K562 (cell line): ENCODE results near the gene SNRNP200. TPM values are rescaled to one million over a fixed set of nuclear protein-coding genes. Genes with fewer than 3 reads are reported as not detected.

ENCODE experiments used
- ATAC-seq: fragments of 200-7000 bp; cut with Tn5 transposase; 3 replicates; pipeline ENCODE4 v1.9.1; 2020; ENCODE audit warnings: moderate library complexity
- BruUV-seq: library from RNA; stranded (reverse); fragments of 400-500 nt; replicated peaks from 2 replicates; lab custom pipeline; 2021; lab: Mats Ljungman, UMichigan
- CTCF ChIA-PET: fragments of 300-600 bp; formaldehyde crosslinking; extraction: SDS; loops from one replicate; lab custom pipeline; 2021; ENCODE audit warnings: low intra/inter-chr PET ratio; lab: Yijun Ruan, JAX
- POLR2A ChIA-PET: fragments of 300-600, 350-650 bp; sonication (Branson Sonifier 250); formaldehyde crosslinking; extraction: SDS; loops from one replicate; lab custom pipeline; 2021; ENCODE audit warnings: antibody characterized with exemption, inconsistent platforms; lab: Yijun Ruan, JAX
- DNase-seq, 4 experiments: peaks; one replicate each; pipeline versions ENCODE4 v3.0.0 to v3.0.0-alpha.2; 2011 to 2018; ENCODE audit warnings: low spot score in 3 of 4, mixed read lengths in 3 of 4; ENCODE audit errors: extremely low read depth in 1 of 4
- FAIRE-seq: peaks from 2 replicates; lab custom pipeline; 2011; peaks lifted over from hg19 to GRCh38; lab: Jason Lieb, UNC
- H2AFZ ChIP-seq: 2 replicates; pipeline ENCODE4 v1.6.0; 2011; ENCODE audit warnings: low read depth, low read length, control low read depth, inconsistent platforms
- H3K27ac ChIP-seq: fragments of 200-600 bp; 3 replicates; pipeline ENCODE4 v1.8.0; 2011; ENCODE audit warnings: low read depth, mild to moderate bottlenecking, control low read depth, inconsistent platforms, low read length, moderate library complexity, mixed read lengths; ENCODE audit errors: extremely low read depth
- H3K27me3 ChIP-seq, 2 experiments: fragments of 300-600 bp in 1 of 2; 2 replicates in 1 of 2; 3 replicates in 1 of 2; pipeline versions ENCODE4 v1.6.0 to v1.8.0; 2011; ENCODE audit warnings: inconsistent platforms in 2 of 2, low read length in 2 of 2, mild to moderate bottlenecking in 1 of 2, mixed read lengths in 1 of 2, moderate library complexity in 1 of 2; ENCODE audit not compliant: control insufficient read depth in 2 of 2, insufficient read depth in 2 of 2
- H3K36me3 ChIP-seq: fragments of 300-600 bp; 3 replicates; pipeline ENCODE4 v1.8.0; 2011; ENCODE audit warnings: mild to moderate bottlenecking, low read length, inconsistent platforms; ENCODE audit not compliant: control insufficient read depth, insufficient read depth
- H3K4me1 ChIP-seq, 2 experiments: fragments of 200-600 bp in 1 of 2; replicated peaks in 1 of 2; 2 replicates in 1 of 2; 3 replicates in 1 of 2; pipeline versions ENCODE4 v1.5.1 to v1.8.0; 2011; ENCODE audit warnings: inconsistent platforms in 2 of 2, low read length in 2 of 2, mild to moderate bottlenecking in 1 of 2, mixed read lengths in 1 of 2, moderate library complexity in 1 of 2; ENCODE audit not compliant: control insufficient read depth in 2 of 2, insufficient read depth in 2 of 2
- H3K4me2 ChIP-seq: 2 replicates; pipeline ENCODE4 v1.6.1; 2011; ENCODE audit warnings: low read length, control low read depth, inconsistent platforms, mixed read lengths; ENCODE audit not compliant: insufficient read depth
- H3K4me3 ChIP-seq: fragments of 200-600 bp; sonication (generic), shearing (Covaris generic); 2 replicates; pipeline ENCODE4 v1.5.1; 2016; ENCODE audit warnings: control low read depth, inconsistent platforms
- H3K79me2 ChIP-seq: fragments of 200-600 bp; 3 replicates; pipeline ENCODE4 v1.8.0; 2011; ENCODE audit warnings: low read length, inconsistent platforms; ENCODE audit not compliant: control insufficient read depth, insufficient read depth
- H3K9ac ChIP-seq, 2 experiments: 2 replicates each; pipeline versions ENCODE4 v1.6.0 to v1.6.1; 2011; ENCODE audit warnings: low read depth in 2 of 2, low read length in 2 of 2, control low read depth in 1 of 2, inconsistent platforms in 1 of 2, mild to moderate bottlenecking in 1 of 2, mixed read lengths in 1 of 2; ENCODE audit not compliant: insufficient read depth in 1 of 2
- H3K9me1 ChIP-seq: one replicate; pipeline ENCODE4 v1.6.0; 2011; ENCODE audit warnings: inconsistent platforms, mild to moderate bottlenecking, low read length, moderate library complexity; ENCODE audit not compliant: control insufficient read depth, insufficient read depth
- H3K9me3 ChIP-seq: replicated peaks from 2 replicates; pipeline ENCODE4 v1.5.1; 2011; ENCODE audit warnings: low read depth, low read length, inconsistent platforms; ENCODE audit not compliant: control insufficient read depth, insufficient read depth
- H4K20me1 ChIP-seq: replicated peaks from 2 replicates; pipeline ENCODE4 v1.6.1; 2011; ENCODE audit warnings: low read length, inconsistent platforms, mixed read lengths; ENCODE audit not compliant: control insufficient read depth, insufficient read depth
- ATF1 ChIP-seq, 2 experiments: fragments of 450-650 bp in 1 of 2; IDR thresholded peaks; 2 replicates each; pipeline ENCODE4 v1.6.1; 2016; ENCODE audit warnings: missing compliant biosample characterization in 1 of 2, missing genetic modification characterization in 1 of 2
- CHAMP1 ChIP-seq: fragments of 450-650 bp; IDR thresholded peaks from 2 replicates; pipeline ENCODE4 v1.6.1; 2016; ENCODE audit warnings: mild to moderate bottlenecking
- DACH1 ChIP-seq: fragments of 450-650 bp; IDR thresholded peaks from 2 replicates; pipeline ENCODE4 v1.6.1; 2018; ENCODE audit not compliant: partially characterized antibody
- EP400 ChIP-seq: fragments of 450-650 bp; IDR thresholded peaks from 2 replicates; pipeline ENCODE4 v1.6.1; 2017; ENCODE audit warnings: antibody characterized with exemption, mild to moderate bottlenecking, moderate library complexity
- ETV5 ChIP-seq: sonication (generic); formaldehyde crosslinking; IDR thresholded peaks from 2 replicates; pipeline ENCODE4 v1.4.0; 2020; ENCODE audit warnings: low read depth, mild to moderate bottlenecking, missing genetic modification reagents
- KDM5B ChIP-seq: fragments of 200-600 bp; sonication (generic); IDR thresholded peaks from 2 replicates; pipeline ENCODE4 v1.6.1; 2012; ENCODE audit warnings: low read depth, mild to moderate bottlenecking, moderate library complexity, low read length, control low read depth, inconsistent platforms; ENCODE audit not compliant: insufficient replicate concordance
- NR2C1 ChIP-seq, 2 experiments: fragments of 450-650 bp; IDR thresholded peaks; 2 replicates each; pipeline ENCODE4 v1.6.1; 2017; ENCODE audit warnings: mild to moderate bottlenecking in 2 of 2, antibody characterized with exemption in 1 of 2, inconsistent platforms in 1 of 2, missing compliant biosample characterization in 1 of 2, missing genetic modification characterization in 1 of 2
- POLR3G ChIP-seq: IDR thresholded peaks from 2 replicates; pipeline ENCODE4 v1.6.1; 2011; ENCODE audit not compliant: insufficient read length, insufficient replicate concordance; ENCODE audit errors: extremely low read depth
- SMAD4 ChIP-seq: fragments of 250-450 bp; sonication (Bioruptor Pico); conservative IDR thresholded peaks from 2 replicates; pipeline ENCODE4 v1.8.0; 2021; ENCODE audit warnings: inconsistent platforms, mild to moderate bottlenecking, moderate library complexity
- SRSF7 ChIP-seq: fragments of 200-400 bp; formaldehyde crosslinking; optimal IDR thresholded peaks from 2 replicates; pipeline ENCODE3; 2017; ENCODE audit warnings: mild to moderate bottlenecking, low read depth, low read length
- TAF1 ChIP-seq: IDR thresholded peaks from 2 replicates; pipeline ENCODE4 v1.6.1; 2011; ENCODE audit warnings: mild to moderate bottlenecking, low read length, moderate library complexity; ENCODE audit not compliant: insufficient read depth, control insufficient read depth, severe bottlenecking; ENCODE audit errors: extremely low read depth
- YY1 ChIP-seq, 3 experiments: IDR thresholded peaks; 2 replicates each; pipeline ENCODE4 v1.6.1; 2011; ENCODE audit warnings: low read length in 2 of 3, mild to moderate bottlenecking in 2 of 3, moderate library complexity in 2 of 3, borderline replicate concordance in 1 of 3, control low read depth in 1 of 3, low read depth in 1 of 3; ENCODE audit not compliant: insufficient read depth in 3 of 3, insufficient replicate concordance in 2 of 3, control insufficient read depth in 1 of 3, insufficient read length in 1 of 3; ENCODE audit errors: extremely low read depth in 1 of 3
- ZBTB12 ChIP-seq: fragments of 250-450 bp; sonication (Bioruptor Pico); IDR thresholded peaks from 2 replicates; pipeline ENCODE4 v1.4.0; 2020
- ZNF212 ChIP-seq: fragments of 450-650 bp; formaldehyde crosslinking; IDR thresholded peaks from 2 replicates; pipeline ENCODE4 v1.4.0; 2020; ENCODE audit warnings: mild to moderate bottlenecking
- ZNF785 ChIP-seq: fragments of 250-450 bp; sonication (Bioruptor Pico); IDR thresholded peaks from 2 replicates; pipeline ENCODE4 v1.4.0; 2020; ENCODE audit warnings: mild to moderate bottlenecking
- WGBS: fragments of 100-300 bp; shearing (Covaris generic); methylation state at CpG from one replicate; pipeline ENCODE4 v1.1.6; 2016; ENCODE audit warnings: low coverage, mixed read lengths; ENCODE audit not compliant: insufficient coverage; ENCODE audit errors: missing lambda C conversion rate; 5-methylcytosine and 5-hydroxymethylcytosine counted together
- in situ Hi-C: fragments of 300-500 bp; cut with MboI; formaldehyde crosslinking; loops from 4 replicates; pipeline ENCODE4 v1.15.0; 2018; ENCODE audit warnings: inconsistent platforms, mixed read lengths
- intact Hi-C: fragments of 100-400 bp; cut with micrococcal nuclease; formaldehyde crosslinking; loops from 2 replicates; pipeline ENCODE4 v1.14.2; 2022
- polyA plus RNA-seq, 8 experiments: library from polyadenylated mRNA; depleted of rRNA in 4 of 8; stranded (reverse) in 5 of 8; unstranded in 3 of 8; fragments of >200 nt; fragmentation: Nextera tagmentation in 2 of 8; fragmentation: Illumina TruSeq in 1 of 8; extraction: Ambion mirVana in 2 of 8; extraction: Trizol in 1 of 8; gene quantifications; 2 replicates each; pipeline versions ENCODE4 v1.2.1 to v1.2.3, GENCODE V29; 2011 to 2014; ENCODE audit warnings: inconsistent platforms in 1 of 8, missing spikeins in 1 of 8
- total RNA-seq, 7 experiments: library from RNA; depleted of rRNA in 6 of 7; stranded (reverse); fragments of >200 nt in 6 of 7; fragmentation: Illumina TruSeq in 2 of 7; extraction: Trizol in 2 of 7; gene quantifications; 2 replicates each; pipeline versions ENCODE4 v1.2.1 to v1.2.3, GENCODE V29; 2011 to 2021; ENCODE audit warnings: low replicate concordance in 1 of 7
- TF ChIP-seq, protein P1 (sequence below): fragments of 250-450 bp; sonication (Bioruptor Pico); IDR thresholded peaks from 2 replicates; pipeline ENCODE4 v1.5.0; 2021

Gene SNRNP200
- total and polyA plus RNA-seq, 9 of the 15 experiments (the other 6 are each of a cell fraction or from before 2014, with no cell fraction given): 76.1 to 231 (median 155) TPM

GRCh38 chr2:96254571-96254970 is 50.8 kb downstream of the SNRNP200 start:
- peaks cover 3 to 6% of the 10 kb centered on the region in 2 experiments; a peak in 2 of 5 replicates for H3K4me1 ChIP-seq
- BruUV-seq: no TSS peak
- POLR2A ChIA-PET: interaction anchor here (0.6 to 2.4 kb wide), 6 partner anchors 8 to 230 kb away, joined by 3 to 10 read pairs (median 4); partner anchors contain the start of genes CIAO1 and TMEM127
- no peak overlapping the region for H3K9ac ChIP-seq
- H3K79me2 ChIP-seq: peaks cover 5% of the 10 kb centered on the region; the same call in 2 of the 3 replicates
- no peak overlapping the region for H3K4me2 ChIP-seq
- H2AFZ ChIP-seq: no peak overlapping the region
- H3K9me1 ChIP-seq: no peaks in the 10 kb centered on the region
- no peak for ATAC-seq
- no peak for FAIRE-seq
- H3K9me3 ChIP-seq: no peaks in the 10 kb centered on the region
- intact Hi-C loops (no loop called here), in situ Hi-C loops (no loop called here)
- no peak for DNase-seq
- CTCF ChIA-PET: no interaction called here
- no peaks in the 10 kb centered on the region for H3K27me3 ChIP-seq
- no peak overlapping the region for H3K27ac ChIP-seq
- peaks cover 62% of the 10 kb centered on the region; the same call in 2 of the 3 replicates for H3K36me3 ChIP-seq
- 95% methylated on average over 11 of the region's 11 CpGs for WGBS
- H4K20me1 ChIP-seq: no peaks in the 10 kb centered on the region
- no peak overlapping the region for H3K4me3 ChIP-seq
- TF ChIP-seq SRSF7 (no peak), POLR3G (no peak), NR2C1 (IDR thresholded peaks at IDR 0.05) (no peak), NR2C1 (tag; IDR thresholded peaks at IDR 0.05) (no peak), ZNF785 (no peak), CHAMP1 (no peak), ZNF212 (CRISPR knock-in tag) (no peak), DACH1 (no peak), KDM5B (no peak), TAF1 (no peak), YY1 (IDR thresholded peaks at IDR 0.05; ENCODE audit: borderline replicate concordance in 1 of 3, control insufficient read depth in 1 of 3, extremely low read depth in 1 of 3, insufficient read depth in 3 of 3, insufficient read length in 1 of 3, insufficient replicate concordance in 2 of 3, low read depth in 1 of 3, low read length in 2 of 3) (no peak), SMAD4 (no peak), EP400 (no peak), ZBTB12 (CRISPR knock-in tag) (no peak), ATF1 (CRISPR knock-in tag; IDR thresholded peaks at IDR 0.05) (no peak), ATF1 (tag; IDR thresholded peaks at IDR 0.05) (no peak), ETV5 (CRISPR knock-in tag) (no peak)
- TF ChIP-seq, protein P1, sequence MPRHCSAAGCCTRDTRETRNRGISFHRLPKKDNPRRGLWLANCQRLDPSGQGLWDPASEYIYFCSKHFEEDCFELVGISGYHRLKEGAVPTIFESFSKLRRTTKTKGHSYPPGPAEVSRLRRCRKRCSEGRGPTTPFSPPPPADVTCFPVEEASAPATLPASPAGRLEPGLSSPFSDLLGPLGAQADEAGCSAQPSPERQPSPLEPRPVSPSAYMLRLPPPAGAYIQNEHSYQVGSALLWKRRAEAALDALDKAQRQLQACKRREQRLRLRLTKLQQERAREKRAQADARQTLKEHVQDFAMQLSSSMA (CRISPR knock-in tag): no peak
